Measurements from ENCODE around the gene KRT83.
A peak's percentile ranks its signal among the peaks of the same experiment; 100 is the strongest.

The KRT83 gene

DNA sequence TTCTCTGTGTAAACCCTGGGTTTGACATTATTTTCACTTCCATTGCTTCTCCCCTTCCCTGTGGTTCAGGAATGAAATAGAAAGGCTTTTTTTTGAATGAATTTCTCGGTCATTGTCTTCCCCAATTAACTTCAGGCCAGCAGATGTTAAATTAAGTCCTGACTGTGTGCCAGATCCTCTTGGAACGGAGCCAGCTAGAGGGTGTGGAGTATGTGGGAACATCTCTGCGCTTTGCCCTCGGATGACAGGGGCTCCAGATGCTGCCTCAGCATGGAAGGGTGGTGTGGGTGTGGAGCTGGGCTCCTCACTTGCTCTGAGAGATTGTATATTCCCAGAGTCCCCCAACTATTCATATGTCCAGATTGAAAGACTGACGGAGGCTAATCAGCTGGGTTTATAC, 33.0 kb upstream of the KRT83 start:
- TF ChIP-seq, protein P1, sequence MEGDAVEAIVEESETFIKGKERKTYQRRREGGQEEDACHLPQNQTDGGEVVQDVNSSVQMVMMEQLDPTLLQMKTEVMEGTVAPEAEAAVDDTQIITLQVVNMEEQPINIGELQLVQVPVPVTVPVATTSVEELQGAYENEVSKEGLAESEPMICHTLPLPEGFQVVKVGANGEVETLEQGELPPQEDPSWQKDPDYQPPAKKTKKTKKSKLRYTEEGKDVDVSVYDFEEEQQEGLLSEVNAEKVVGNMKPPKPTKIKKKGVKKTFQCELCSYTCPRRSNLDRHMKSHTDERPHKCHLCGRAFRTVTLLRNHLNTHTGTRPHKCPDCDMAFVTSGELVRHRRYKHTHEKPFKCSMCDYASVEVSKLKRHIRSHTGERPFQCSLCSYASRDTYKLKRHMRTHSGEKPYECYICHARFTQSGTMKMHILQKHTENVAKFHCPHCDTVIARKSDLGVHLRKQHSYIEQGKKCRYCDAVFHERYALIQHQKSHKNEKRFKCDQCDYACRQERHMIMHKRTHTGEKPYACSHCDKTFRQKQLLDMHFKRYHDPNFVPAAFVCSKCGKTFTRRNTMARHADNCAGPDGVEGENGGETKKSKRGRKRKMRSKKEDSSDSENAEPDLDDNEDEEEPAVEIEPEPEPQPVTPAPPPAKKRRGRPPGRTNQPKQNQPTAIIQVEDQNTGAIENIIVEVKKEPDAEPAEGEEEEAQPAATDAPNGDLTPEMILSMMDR (IDR thresholded peaks at IDR 0.05; ENCODE audit: control insufficient read depth, extremely low read depth, insufficient read depth): no peak
- no peak for DNase-seq (ENCODE audit: low read depth)

DNA sequence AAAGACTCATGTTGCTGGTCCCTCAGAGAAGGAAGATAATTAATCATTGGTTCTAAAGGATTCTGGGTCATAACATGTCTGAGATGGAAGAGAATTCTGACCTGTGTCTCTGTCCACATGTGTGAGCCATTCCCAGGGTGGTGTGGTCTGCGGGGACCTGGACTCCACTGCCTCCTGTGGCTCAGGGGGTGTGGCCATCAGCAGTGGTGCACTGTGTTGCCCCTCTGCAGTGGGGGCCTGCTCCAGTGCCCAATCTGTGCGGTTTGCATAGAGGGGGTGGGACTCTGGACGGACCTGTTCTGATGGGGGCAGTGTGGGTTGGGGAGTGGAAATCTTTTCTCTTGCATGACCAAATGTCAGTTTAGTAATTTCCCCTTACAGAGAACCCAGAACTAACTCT, 32.6 kb upstream of the KRT83 start:
- no peak for DNase-seq (ENCODE audit: low read depth)
- TF ChIP-seq, protein P1 (IDR thresholded peaks at IDR 0.05; ENCODE audit: control insufficient read depth, extremely low read depth, insufficient read depth): no peak
- H3K4me3 ChIP-seq (ENCODE audit: low read depth, low read length): no peak overlapping the region

More for the DNA sequence above, 33.0 kb upstream of the KRT83 start:
- no peak overlapping the region for H3K4me3 ChIP-seq (ENCODE audit: low read depth, low read length)

DNA sequence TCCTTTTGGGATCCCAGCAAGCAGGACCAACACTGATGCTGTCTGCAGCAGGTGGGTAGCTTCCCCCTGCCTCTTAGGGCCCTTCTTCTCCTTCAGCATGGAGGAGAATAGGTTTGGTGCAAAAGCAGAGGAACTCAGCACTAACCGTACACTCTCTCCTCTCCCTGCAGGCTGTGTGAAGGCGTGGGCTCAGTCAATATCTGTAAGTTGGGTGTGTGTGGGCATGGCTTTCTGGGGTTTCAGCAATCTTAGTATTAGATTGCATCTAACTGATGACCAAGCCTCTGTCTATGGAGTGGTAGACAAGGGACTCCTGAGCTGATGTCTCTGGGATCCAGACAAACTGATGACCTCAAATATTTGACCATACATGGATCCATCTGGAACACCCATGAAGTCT, 31.8 kb upstream of the KRT83 start:
- no peak overlapping the region for H3K4me3 ChIP-seq (ENCODE audit: low read depth, low read length)
- TF ChIP-seq, protein P1 (IDR thresholded peaks at IDR 0.05; ENCODE audit: control insufficient read depth, extremely low read depth, insufficient read depth): no peak
- DNase-seq (ENCODE audit: low read depth): no peak

DNA sequence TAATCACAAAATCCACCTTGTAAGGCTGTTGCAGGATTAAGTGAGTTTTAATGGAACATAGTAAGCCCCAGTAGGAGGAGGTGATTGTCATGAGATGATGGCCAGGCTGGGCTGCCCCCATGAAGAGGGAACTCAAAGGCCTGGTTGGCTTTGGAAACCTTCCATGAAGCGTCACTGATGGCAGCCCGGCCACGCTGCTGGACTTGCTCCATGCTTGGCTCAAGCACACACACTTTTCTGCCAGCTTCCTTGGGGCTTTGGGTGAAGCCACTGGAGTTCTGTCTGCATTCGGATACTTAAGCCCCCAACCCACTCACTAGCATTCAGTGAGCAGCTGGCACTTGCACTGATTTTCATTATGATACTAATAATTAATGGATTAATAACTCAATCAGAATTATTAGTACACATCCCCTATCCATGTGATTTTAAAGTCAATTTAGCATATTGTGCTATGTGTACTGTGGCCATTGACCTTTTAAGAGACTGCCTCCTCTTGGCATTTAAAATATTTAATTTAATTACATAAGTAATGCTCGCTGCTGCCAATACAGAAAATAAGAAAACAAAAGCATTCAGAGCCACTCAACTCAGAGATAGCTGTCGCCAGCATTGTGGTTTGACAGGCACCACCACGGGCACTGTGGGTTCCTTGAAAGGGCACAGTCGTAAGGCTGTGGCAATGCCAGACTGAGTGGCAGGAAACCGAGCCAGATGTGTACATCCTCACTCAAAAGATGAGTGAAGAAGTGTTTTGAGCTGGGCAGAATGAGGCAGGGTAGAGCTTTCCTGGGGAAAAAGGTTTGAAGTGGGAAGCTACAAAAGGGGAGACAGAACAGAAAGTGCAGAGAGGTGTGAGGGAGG, 30.2 kb upstream of the KRT83 start:
- DNase-seq (ENCODE audit: low read depth): peak; percentile 37
- TF ChIP-seq, protein P1 (IDR thresholded peaks at IDR 0.05; ENCODE audit: control insufficient read depth, extremely low read depth, insufficient read depth): no peak
- no peak overlapping the region for H3K4me3 ChIP-seq (ENCODE audit: low read depth, low read length)

DNA sequence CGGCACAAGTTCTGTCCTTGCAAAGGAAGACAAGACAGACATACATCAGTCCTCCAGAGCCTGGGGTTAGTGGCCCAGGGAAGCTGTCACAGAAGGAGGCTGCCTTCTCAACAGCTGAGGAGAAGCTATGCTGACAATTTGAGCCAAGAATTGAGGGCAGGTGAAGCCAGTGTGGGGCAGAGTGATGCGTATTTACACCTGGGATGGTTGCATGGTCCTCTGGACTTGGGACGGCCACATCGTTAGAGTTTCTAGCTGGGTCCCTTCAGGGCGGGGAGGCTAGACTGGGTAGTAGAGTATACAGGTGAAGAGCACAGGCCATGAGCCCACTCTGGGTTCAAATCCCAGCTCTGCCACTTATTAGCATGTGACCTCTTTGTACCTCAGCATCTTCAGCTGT, 29.6 kb upstream of the KRT83 start:
- no peak overlapping the region for H3K4me3 ChIP-seq (ENCODE audit: low read depth, low read length)
- DNase-seq (ENCODE audit: low read depth): no peak
- TF ChIP-seq, protein P1 (IDR thresholded peaks at IDR 0.05; ENCODE audit: control insufficient read depth, extremely low read depth, insufficient read depth): no peak

DNA sequence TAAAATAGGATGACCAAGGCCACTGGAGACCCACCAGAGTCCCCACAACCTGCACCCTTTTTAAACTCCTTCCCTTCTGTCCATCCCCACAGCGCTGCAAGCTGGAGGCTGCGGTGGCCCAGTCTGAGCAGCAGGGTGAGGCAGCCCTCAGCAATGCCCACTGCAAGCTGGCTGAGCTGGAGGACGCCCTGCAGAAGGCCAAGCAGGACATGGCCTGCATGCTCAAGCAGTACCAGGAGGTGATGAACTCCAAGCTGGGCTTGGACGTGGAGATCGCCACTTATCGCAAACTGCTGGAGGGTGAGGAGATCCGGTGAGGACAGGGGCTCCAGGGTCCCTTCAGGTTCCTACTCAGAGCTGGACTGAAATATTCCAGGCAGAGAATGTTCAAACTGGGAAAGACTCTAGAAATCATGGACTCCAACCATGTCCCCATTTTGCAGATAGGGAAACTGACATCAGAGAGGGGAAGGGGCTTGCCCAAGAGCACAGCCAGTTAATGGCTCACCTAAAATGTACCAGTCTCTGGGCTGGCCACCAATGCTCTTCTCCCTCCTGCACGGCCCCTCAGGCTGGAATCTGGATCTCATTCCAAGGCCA, 28.9 kb upstream of the KRT83 start:
- DNase-seq (ENCODE audit: low read depth): no peak
- H3K4me3 ChIP-seq (ENCODE audit: low read depth, low read length): no peak overlapping the region
- TF ChIP-seq, protein P1 (IDR thresholded peaks at IDR 0.05; ENCODE audit: control insufficient read depth, extremely low read depth, insufficient read depth): no peak
